ENCODE measurements around the gene COPZ1. TPM values are rescaled to one million over a fixed set of nuclear protein-coding genes. Genes with fewer than 3 reads are reported as not detected.
A peak's percentile ranks its signal among the peaks of the same experiment; 100 is the strongest.

The COPZ1 gene
- total and polyA plus RNA-seq, 9 of the 15 experiments (the other 6 are each of a cell fraction or from before 2014, with no cell fraction given): 137 to 487 (median 233) TPM

GRCh38 chr12:54282949-54283593 lies 41.9 kb upstream of the COPZ1 start (continued):
- TF ChIP-seq ZBTB12 (CRISPR knock-in tag; IDR thresholded peaks at IDR 0.05) (no peak), FIP1L1 (IDR thresholded peaks at IDR 0.05; ENCODE audit: low read depth, low read length, poor library complexity, severe bottlenecking) (no peak), MBD1 (CRISPR knock-in tag; IDR thresholded peaks at IDR 0.05) (no peak), SIN3A (IDR thresholded peaks at IDR 0.05; ENCODE audit: borderline replicate concordance in 2 of 2, control insufficient read depth in 1 of 2, low read depth in 2 of 2, low read length in 2 of 2) (peak in 1 of 2 experiments; percentile 64; a peak in 1 of 4 replicates), ZNF217 (CRISPR knock-in tag; IDR thresholded peaks at IDR 0.05) (no peak), ZNF586 (CRISPR knock-in tag; conservative IDR thresholded peaks at IDR 0.05) (no peak), ZNF511 (CRISPR knock-in tag; IDR thresholded peaks at IDR 0.05) (0 out of 2 replicates have a peak, but pooled peaks have one; percentile 26), SIX5 (IDR thresholded peaks at IDR 0.05; ENCODE audit: borderline replicate concordance in 1 of 2, insufficient read depth in 1 of 2, low read depth in 1 of 2, low read length in 2 of 2) (no peak), ESRRA (IDR thresholded peaks at IDR 0.05; ENCODE audit: borderline replicate concordance, low read depth) (no peak), SNRNP70 (optimal IDR thresholded peaks at IDR 0.05; ENCODE audit: low read depth, low read length) (peak; percentile 83), ZNF445 (CRISPR knock-in tag; IDR thresholded peaks at IDR 0.05; ENCODE audit: low read depth) (no peak), TAF7 (tag; IDR thresholded peaks at IDR 0.05) (no peak), TAF15 (IDR thresholded peaks at IDR 0.05; ENCODE audit: low read depth, low read length) (no peak), SMAD4 (CRISPR knock-in tag; conservative IDR thresholded peaks at IDR 0.05) (no peak), BRF2 (IDR thresholded peaks at IDR 0.05; ENCODE audit: borderline replicate concordance, insufficient read depth, insufficient read length) (no peak), NR1H2 (CRISPR knock-in tag; IDR thresholded peaks at IDR 0.05) (no peak), ZNF76 (CRISPR knock-in tag; IDR thresholded peaks at IDR 0.05; ENCODE audit: borderline replicate concordance) (no peak), ZNF717 (CRISPR knock-in tag; IDR thresholded peaks at IDR 0.05) (no peak), ZNF780A (CRISPR knock-in tag; IDR thresholded peaks at IDR 0.05) (no peak), ZFP36 (IDR thresholded peaks at IDR 0.05; ENCODE audit: low read depth, low read length, partially characterized antibody) (no peak), TSC22D4 (tag; IDR thresholded peaks at IDR 0.05) (no peak), CBX8 (IDR thresholded peaks at IDR 0.05; ENCODE audit: borderline replicate concordance, extremely low read depth, low read depth, low read length, poor library complexity, severe bottlenecking) (no peak), ZKSCAN3 (CRISPR knock-in tag; IDR thresholded peaks at IDR 0.05) (no peak), PHF8 (IDR thresholded peaks at IDR 0.05; ENCODE audit: borderline replicate concordance, low read length) (no peak)
